ENCODE results near the gene KCNH3. TPM values are rescaled to one million over a fixed set of nuclear protein-coding genes. Genes with fewer than 3 reads are reported as not detected.

Gene KCNH3
- 0.07 TPM in 1 of 2 replicates, not detected in the other for total RNA-seq

GRCh38 chr12:49538510-49539403 is at the start of gene KCNH3:
TSS of gene KCNH3 (plus strand) at chr12:49539030. CDS start at chr12:49539417, 387 bp downstream.

GRCh38 chr12:49567611-49568441 is 29.0 kb downstream of the KCNH3 start, which contains the start of gene MCRS1:
TSS of gene MCRS1 (minus strand) at chr12:49568142. CDS start at chr12:49566731, 1,411 bp downstream.

DNA sequence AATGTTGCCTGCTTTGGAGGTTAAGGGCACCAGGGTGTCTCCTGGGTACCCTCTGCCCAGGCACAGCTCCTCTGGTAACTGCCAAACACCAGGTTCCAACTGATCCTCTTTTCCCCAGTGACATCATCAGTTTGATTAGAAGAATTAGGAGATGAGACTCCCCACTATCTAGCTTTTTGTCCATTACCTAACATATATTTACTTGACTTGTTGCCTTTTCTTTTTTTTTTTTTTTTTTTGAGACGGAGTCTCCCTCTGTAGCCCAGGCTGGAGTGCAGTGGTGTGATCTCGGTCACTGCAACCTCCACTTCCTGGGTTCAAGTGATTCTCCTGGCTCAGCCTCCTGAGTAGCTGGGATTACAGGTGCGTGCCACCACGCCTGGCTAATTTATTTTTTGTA is 66.7 kb downstream of the KCNH3 start, which contains the start of gene FAM186B:
Gene FAM186B (minus strand): TSS at position 101 of the 400 bp plus-strand sequence. CDS start 162 bp downstream, outside the sequence.

Other genes with a start within 250 kb of the KCNH3 start
- gene PRPH, start 243.9 kb upstream of the KCNH3 start, total RNA-seq, result not detected in 2 replicates
- 15.6 and 19.0 TPM in 2 replicates for gene TROAP, start 215.8 kb upstream of the KCNH3 start, total RNA-seq
- 0.42 TPM in 1 of 2 replicates, not detected in the other for gene C1QL4, start 201.8 kb upstream of the KCNH3 start, total RNA-seq
- 0.35 and 0.84 TPM in 2 replicates for gene DNAJC22, start 192.1 kb upstream of the KCNH3 start, total RNA-seq
- 17.2 and 17.3 TPM in 2 replicates for gene SPATS2, start 171.6 kb upstream of the KCNH3 start, total RNA-seq
- 66.0 and 75.8 TPM in 2 replicates for gene MCRS1, start 29.1 kb downstream of the KCNH3 start, total RNA-seq
- gene FAM186B, start 66.6 kb downstream of the KCNH3 start, total RNA-seq, result 0.07 and 0.14 TPM in 2 replicates
- 11.6 and 13.4 TPM in 2 replicates for gene PRPF40B, start 84.5 kb downstream of the KCNH3 start, total RNA-seq
- 2.2 and 2.7 TPM in 2 replicates for gene FMNL3, start 168.4 kb downstream of the KCNH3 start, total RNA-seq
- gene TMBIM6, start 202.5 kb downstream of the KCNH3 start, total RNA-seq, result 324 and 405 TPM in 2 replicates

All from airway epithelial cell (primary cell).